Osteoblast (primary cell): ENCODE measurements around the gene USB1. TPM values are rescaled to one million over a fixed set of nuclear protein-coding genes. Genes with fewer than 3 reads are reported as not detected.

Experiments used
- DNase-seq: peaks from one replicate; pipeline ENCODE4 v3.0.0; 2011; ENCODE audit warnings: low spot score, mixed read lengths; ENCODE audit not compliant: insufficient read length; ENCODE audit errors: missing footprints
- H2AFZ ChIP-seq: 2 replicates; pipeline ENCODE4 v1.6.0; 2011; ENCODE audit warnings: mild to moderate bottlenecking, low read length
- H3K27ac ChIP-seq: 2 replicates; pipeline ENCODE4 v1.5.1; 2011; ENCODE audit warnings: mild to moderate bottlenecking, low read depth, low read length, moderate library complexity
- H3K27me3 ChIP-seq: 2 replicates; pipeline ENCODE4 v1.6.0; 2012; ENCODE audit warnings: mild to moderate bottlenecking, control low read depth, inconsistent platforms, low read length, moderate library complexity; ENCODE audit not compliant: insufficient read depth
- H3K36me3 ChIP-seq: 2 replicates; pipeline ENCODE4 v1.5.1; 2011; ENCODE audit warnings: mild to moderate bottlenecking, low read length, control low read depth, moderate library complexity; ENCODE audit not compliant: insufficient read depth
- H3K4me1 ChIP-seq: 2 replicates; pipeline ENCODE4 v1.5.1; 2011; ENCODE audit warnings: mild to moderate bottlenecking, low read length, control low read depth, moderate library complexity; ENCODE audit not compliant: insufficient read depth
- H3K4me2 ChIP-seq: 2 replicates; pipeline ENCODE4 v1.6.0; 2011; ENCODE audit warnings: mild to moderate bottlenecking, low read length; ENCODE audit not compliant: insufficient read depth
- H3K4me3 ChIP-seq: fragments of 200-600 bp; sonication (generic); 3 replicates; pipeline ENCODE4 v1.5.1; 2012; ENCODE audit warnings: mild to moderate bottlenecking, low read length, inconsistent platforms; ENCODE audit not compliant: insufficient read depth
- H3K79me2 ChIP-seq: 2 replicates; pipeline ENCODE4 v1.6.0; 2012; ENCODE audit warnings: mild to moderate bottlenecking, low read length, control low read depth, inconsistent platforms; ENCODE audit not compliant: insufficient read depth
- H3K9me3 ChIP-seq: 2 replicates; pipeline ENCODE4 v1.5.1; 2011; ENCODE audit warnings: low read depth, low read length, control low read depth
- H4K20me1 ChIP-seq: 2 replicates; pipeline ENCODE4 v1.6.0; 2012; ENCODE audit warnings: mild to moderate bottlenecking, low read length, control low read depth; ENCODE audit not compliant: insufficient read depth
- CTCF ChIP-seq: IDR thresholded peaks from 2 replicates; pipeline ENCODE4 v1.5.1; 2011; ENCODE audit warnings: mild to moderate bottlenecking, low read depth, low read length, moderate library complexity; ENCODE audit errors: extremely low read depth
- total RNA-seq: library from RNA; depleted of rRNA; stranded (reverse); fragments of >200 nt; gene quantifications from 2 replicates; pipeline ENCODE4 v1.2.3, GENCODE V29; 2012

USB1 gene
- total RNA-seq, 1 donor, result 19.2 TPM

- peaks cover 17% of the 10 kb centered on the region for H3K36me3 ChIP-seq
- H4K20me1 ChIP-seq, result peaks cover 23% of the 10 kb centered on the region
- peaks cover 2% of the 10 kb centered on the region for H3K79me2 ChIP-seq
- no peak for TF ChIP-seq CTCF
- no peak overlapping the region for H2AFZ ChIP-seq
- no peak overlapping the region for H3K4me3 ChIP-seq
- no peak overlapping the region for H3K4me2 ChIP-seq
- no peaks in the 10 kb centered on the region for H3K9me3 ChIP-seq
- no peaks in the 10 kb centered on the region for H3K4me1 ChIP-seq
- DNase-seq, result peak; percentile 43
- H3K27me3 ChIP-seq, result peaks cover 10% of the 10 kb centered on the region
- no peak overlapping the region for H3K27ac ChIP-seq
Measured at GRCh38 chr16:57991551-57992059, 9.6 kb upstream of the USB1 start.

- no peak for TF ChIP-seq CTCF
- Histone ChIP-seq H2AFZ (no peak overlapping the region), H3K4me1 (no peaks in the 10 kb centered on the region), H3K9me3 (no peaks in the 10 kb centered on the region), H4K20me1 (peaks cover 23% of the 10 kb centered on the region), H3K79me2 (peaks cover 2% of the 10 kb centered on the region), H3K4me3 (no peak overlapping the region), H3K27me3 (peaks cover 5% of the 10 kb centered on the region), H3K36me3 (peaks cover 22% of the 10 kb centered on the region), H3K27ac (no peak overlapping the region), H3K4me2 (no peak overlapping the region)
- DNase-seq, result peak; percentile 54
Measured at GRCh38 chr16:57992084-57992483, 9.1 kb upstream of the USB1 start.

- no peaks in the 10 kb centered on the region for H3K27me3 ChIP-seq
- no peak overlapping the region for H2AFZ ChIP-seq
- H3K4me1 ChIP-seq, result no peaks in the 10 kb centered on the region
- no peaks in the 10 kb centered on the region for H3K9me3 ChIP-seq
- no peak for TF ChIP-seq CTCF
- no peak overlapping the region for H3K4me2 ChIP-seq
- no peak overlapping the region for H3K27ac ChIP-seq
- H4K20me1 ChIP-seq, result peaks cover 31% of the 10 kb centered on the region
- no peak overlapping the region for H3K4me3 ChIP-seq
- peak; percentile 35 for DNase-seq
- H3K36me3 ChIP-seq, result peaks cover 35% of the 10 kb centered on the region
- peaks cover 7% of the 10 kb centered on the region for H3K79me2 ChIP-seq
Measured at GRCh38 chr16:57993438-57993837, 7.8 kb upstream of the USB1 start.

- Histone ChIP-seq H3K27me3 (no peaks in the 10 kb centered on the region), H4K20me1 (peaks cover 33% of the 10 kb centered on the region)
Measured at GRCh38 chr16:57993897-57994296, 7.3 kb upstream of the USB1 start.

More at GRCh38 chr16:57993897-57994296, 7.3 kb upstream of the USB1 start:
- no peak overlapping the region for H3K4me3 ChIP-seq
- peaks cover 2% of the 10 kb centered on the region for H3K4me1 ChIP-seq
- DNase-seq, result peak; percentile 25
- H3K27ac ChIP-seq, result no peak overlapping the region
- no peak overlapping the region for H2AFZ ChIP-seq
- TF ChIP-seq CTCF, result no peak
- no peak overlapping the region for H3K4me2 ChIP-seq
- H3K36me3 ChIP-seq, result peaks cover 35% of the 10 kb centered on the region
- peaks cover 12% of the 10 kb centered on the region for H3K79me2 ChIP-seq
- no peaks in the 10 kb centered on the region for H3K9me3 ChIP-seq
